Measurements from ENCODE around the gene ANP32A.

The ANP32A gene

GRCh38 chr15:68743256-68743655 lies 77.4 kb downstream of the ANP32A start:
- no peak for DNase-seq

DNA sequence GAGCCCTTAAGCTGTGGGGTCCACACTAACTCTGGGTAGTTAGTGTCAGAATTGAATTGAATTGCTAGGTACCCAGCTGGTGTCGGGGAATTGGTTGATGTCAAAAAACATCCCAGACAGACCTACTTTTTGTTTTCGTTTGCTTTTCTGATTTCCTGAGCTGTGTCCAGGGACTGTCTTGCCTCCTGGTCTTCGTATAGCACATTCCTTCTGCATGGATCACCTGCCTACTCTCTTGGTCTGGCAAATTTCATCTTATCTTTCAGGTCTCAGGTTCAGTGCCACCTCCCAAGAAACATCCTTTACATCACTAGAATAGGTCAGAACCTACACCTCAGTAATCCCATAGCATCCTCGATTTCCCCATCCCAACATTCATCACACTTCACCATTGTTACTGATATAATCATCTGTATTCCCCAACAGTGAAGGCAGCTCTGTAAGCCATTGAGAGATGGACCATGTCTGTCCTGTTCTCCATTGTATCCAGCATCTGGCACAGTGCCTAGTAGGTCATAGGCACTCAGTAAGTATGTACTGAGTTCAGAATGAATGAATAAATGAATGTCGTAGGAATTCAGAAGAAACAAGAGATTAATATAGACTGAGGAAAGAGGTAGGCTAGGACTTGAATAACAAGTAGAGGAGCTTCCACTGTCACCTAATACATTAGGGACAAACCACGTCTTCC lies 81.2 kb downstream of the ANP32A start:
- DNase-seq = no peak

- no peak for DNase-seq
These were observed 85.1 kb downstream of the ANP32A start for GRCh38 chr15:68735610-68736009.

- DNase-seq = no peak
These were observed 85.8 kb downstream of the ANP32A start for GRCh38 chr15:68734881-68735280.

DNA sequence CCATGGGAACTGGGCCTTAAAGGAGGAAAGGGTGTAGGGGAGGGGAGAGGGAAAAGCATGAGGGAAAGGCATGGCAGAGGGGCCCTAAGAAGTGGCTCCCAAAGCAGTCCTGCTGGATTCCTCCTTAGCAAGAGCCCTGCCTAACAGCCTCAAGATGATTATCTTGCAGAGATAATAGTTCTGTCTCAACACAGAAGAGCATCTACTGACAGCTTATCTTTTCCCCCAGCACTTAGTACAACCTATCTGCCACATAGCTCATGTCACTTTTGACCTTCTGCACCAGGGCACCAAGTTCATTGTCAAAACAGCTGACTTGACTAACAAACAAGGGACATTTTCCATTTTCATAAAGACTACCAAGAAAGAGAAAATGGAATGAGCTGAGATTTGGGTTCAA lies 86.3 kb downstream of the ANP32A start:
- no peak for DNase-seq

DNA sequence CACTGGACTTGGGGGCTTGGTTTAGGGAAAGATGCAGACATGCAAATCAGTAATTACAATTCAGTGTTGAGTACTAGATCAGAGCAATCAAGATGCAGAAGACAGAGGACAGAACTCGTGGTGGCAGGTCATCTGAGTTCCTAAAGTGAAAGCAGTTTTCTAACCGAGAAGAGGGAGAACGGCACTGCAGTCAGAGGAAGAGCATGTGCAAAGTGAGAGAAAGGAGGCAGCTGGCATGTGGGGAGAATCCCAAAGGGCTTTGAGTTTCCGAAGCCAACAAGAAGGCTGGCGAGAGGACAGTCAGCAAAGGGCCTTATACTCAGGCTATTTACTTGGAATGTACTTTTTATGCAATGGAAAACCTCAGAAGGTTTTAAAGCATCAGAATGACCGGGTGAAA lies 87.0 kb downstream of the ANP32A start:
- DNase-seq = peak; percentile 36 to 59 (median 54)

- DNase-seq = no peak
These were observed 88.2 kb downstream of the ANP32A start for GRCh38 chr15:68732451-68732850.

- DNase-seq = no peak
These were observed 89.5 kb downstream of the ANP32A start for GRCh38 chr15:68730976-68731897.

- DNase-seq = peak; percentile 59 to 82 (median 71)
These were observed 90.2 kb downstream of the ANP32A start for GRCh38 chr15:68730471-68730919.

DNA sequence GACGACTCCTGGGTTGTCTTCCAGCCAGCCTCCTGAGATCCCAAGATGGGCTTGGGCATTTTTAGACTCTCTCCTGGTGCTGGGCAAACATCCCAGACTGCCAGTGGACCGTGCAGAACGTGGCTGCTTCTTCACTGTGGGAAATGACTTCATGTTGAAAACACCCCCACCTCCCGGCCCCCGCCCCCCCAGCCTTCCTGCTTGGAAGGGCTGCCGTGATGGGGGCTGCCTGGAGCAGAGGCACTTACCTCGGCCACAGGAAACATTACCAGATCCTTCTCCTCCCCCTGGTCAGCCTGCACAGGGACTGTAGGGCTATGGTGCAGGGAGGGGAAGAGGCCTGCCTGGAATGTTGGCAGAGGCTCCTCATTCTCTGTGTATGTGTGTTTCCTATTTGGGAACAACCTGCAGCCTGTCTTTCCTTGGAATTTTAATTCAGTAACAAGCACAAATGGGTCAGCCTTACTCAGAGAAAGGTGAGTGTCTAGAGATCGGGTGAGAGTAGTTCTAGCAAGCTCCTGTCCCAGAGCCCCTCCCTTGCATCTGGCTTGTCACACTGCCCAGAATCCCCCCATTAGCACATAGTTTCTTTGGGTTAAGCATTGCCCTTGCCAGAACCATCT lies 90.8 kb downstream of the ANP32A start:
- no peak for DNase-seq
